HG02973 (cell line): ENCODE results near the gene PIK3C3.
"Not testable (repeated sequence)": the region's sequence is repeated elsewhere in the genome, so short reads cannot be mapped to it uniquely, and the experiment has no call there.

Experiments used
- ATAC-seq: cut with Tn5 transposase; IDR thresholded peaks from one replicate; pipeline ENCODE4 v1.9.1; 2021; ENCODE audit warnings: moderate library complexity; ENCODE audit not compliant: unreplicated experiment

PIK3C3 gene

DNA sequence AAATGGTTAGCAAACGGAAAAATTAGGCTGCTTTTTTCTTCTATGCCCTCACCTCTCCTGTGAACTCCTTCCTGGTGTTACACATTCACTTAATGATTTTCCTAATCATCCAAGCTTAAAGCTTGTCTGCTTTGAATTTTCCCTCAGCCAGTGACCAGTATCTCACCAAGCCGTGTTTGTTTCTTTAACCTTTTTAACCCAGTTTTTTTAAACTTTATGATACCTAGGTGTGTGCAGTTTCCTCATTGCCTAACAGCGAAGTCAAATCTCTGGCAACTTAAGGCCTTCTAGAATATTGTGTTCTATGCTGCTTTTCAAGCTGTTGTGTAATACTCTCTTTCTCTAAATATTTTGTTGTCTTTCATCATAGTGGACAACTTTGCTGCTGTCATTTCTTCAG, 113.0 kb downstream of the PIK3C3 start:
- ATAC-seq: no peak

DNA sequence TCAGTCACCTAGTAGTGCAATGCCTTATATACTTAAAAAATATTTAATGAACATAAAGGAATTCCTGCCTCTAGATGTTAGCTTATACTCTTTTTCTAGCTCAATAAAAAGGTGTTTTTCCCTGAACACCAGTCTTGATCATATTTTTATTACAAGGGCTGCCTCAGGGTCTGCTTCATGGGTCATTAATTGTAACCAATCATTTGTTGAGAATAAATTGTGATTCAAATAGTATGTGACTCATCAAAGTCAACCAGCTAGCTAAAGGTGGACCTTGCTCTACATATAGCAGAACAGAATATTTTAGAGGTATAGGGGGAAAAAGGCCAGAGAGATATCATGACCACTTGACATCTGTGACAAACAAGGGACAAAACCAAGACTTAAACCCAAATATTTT, 114.0 kb downstream of the PIK3C3 start:
- ATAC-seq: no peak

DNA sequence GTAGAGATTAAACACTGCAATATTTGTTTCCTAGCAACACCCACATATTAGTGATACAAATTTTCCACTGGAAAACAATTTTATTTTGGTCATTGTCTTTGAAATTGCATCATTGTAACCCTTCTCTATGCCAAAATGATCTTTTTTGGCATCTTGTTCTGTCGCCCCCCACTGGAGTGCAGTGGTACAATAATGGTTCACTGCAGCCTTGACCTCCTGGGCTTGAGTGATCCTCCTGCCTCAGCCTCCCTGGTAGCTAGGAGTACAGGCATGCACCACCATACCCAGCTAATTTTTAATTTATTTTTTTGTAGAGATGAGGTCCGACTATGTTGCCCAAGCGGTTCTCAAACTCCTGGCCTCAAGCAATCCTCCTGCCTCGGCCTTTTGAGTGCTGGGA, 117.4 kb downstream of the PIK3C3 start:
- ATAC-seq: no peak

DNA sequence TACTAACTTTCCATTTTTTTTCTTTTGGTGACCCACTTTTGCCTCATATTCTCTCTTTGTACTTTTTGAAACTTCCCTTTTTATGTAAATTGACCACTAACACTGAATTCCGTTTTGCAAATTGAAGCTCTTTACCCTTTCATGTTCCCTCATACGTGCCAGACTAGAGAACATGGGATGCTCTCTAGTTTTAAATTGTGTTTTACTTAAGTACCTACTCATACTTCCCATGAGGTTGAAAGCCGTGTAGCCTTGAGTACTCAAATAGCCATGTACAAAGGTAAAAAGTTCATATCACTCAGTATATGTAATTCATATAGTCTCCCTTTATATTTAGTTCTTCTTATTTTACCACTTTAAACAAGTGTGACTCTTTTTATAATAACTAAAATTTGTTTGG, 119.7 kb downstream of the PIK3C3 start:
- no peak for ATAC-seq

DNA sequence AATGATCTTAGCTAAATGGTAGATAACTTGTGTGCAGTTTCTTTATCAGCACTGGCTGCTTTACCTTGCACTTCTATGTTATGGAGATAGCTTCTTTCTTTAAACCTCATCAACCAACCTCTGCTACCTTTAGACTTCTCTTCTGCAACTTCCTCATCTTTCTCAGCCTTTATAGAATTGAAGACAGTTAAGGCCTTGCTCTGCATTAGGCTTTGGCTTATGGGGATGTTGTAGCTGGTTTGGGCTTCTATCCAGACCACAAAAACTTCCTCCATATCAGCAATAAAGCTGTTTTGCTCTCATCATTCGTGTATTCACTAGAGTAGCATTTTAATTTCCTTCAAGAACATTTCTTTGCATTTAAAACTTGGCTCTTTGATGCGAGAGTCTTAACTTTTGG, 123.7 kb downstream of the PIK3C3 start:
- ATAC-seq: no peak

DNA sequence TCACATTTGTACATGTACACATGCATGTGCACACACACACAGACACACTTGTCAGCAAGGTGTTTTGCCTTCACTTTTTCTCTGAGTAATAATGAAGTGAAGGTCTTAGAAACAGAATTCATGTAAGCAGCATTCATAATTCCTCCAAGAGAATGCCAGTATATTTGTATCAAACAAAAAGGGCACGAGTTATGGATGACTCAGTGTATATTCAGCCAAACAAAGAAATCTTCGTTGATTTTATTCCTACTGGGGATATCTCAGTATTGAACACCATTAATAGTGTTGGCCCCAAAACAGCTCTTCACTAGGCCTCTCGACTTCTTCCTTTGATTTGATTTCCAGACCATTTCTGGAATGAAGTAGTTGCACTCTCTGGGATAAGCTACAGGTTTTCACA, 125.3 kb downstream of the PIK3C3 start:
- no peak for ATAC-seq

DNA sequence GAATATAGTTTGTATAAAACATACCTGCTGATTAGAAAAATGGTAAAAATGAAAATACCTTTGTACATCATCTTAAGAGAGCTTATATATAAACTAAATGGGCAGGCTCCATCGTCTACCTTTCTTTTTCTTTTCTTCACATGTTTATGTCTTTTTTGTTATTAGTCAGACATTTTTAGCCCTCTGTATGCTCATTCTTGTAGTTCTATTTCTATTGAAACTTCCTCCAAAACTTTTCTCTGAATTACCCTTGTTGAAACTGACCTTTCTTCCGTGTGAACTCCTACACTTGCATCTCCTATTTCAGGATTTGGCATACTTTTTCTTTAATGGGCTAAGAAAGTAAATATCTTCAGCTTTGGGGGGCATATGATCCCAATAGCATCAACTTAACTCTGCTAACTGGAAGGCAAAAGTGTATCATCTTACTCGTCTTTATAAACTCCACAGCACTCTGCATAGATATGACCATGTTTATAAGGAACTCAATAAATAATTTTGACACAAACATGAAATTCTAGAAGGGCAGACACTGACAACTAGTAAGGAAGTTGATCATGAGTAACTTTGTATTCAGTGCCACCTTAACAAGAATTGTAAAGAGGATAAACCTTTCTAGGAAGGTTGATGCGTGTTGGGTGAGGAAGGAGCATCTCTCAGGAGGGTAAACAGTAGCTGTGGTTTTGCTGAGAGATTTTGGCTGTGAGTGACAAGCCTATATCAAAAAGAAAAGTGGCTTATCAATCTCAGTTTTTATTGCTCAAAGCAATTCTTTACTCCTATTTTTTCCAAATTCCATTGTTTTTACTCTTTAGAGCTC, 127.6 kb downstream of the PIK3C3 start:
- peak; percentile 68 for ATAC-seq

DNA sequence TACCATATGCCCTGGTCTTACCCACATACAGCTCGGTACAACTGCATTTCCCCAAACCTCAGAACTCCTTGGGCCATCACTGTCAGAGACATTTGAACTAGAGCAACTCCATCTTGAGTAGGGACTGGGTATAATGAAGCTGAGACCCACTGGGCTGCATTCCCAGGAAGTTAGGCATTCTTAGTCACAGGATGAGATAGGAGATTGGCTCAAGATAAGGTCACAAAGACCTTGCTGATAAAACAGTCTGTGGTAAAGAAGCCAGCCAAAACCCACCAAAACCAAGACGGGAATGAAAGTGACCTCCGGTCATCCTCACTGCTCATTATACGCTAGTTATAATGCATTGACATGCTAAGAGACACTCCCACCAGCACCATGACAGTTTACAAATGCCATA, 131.3 kb downstream of the PIK3C3 start:
- ATAC-seq: no peak

DNA sequence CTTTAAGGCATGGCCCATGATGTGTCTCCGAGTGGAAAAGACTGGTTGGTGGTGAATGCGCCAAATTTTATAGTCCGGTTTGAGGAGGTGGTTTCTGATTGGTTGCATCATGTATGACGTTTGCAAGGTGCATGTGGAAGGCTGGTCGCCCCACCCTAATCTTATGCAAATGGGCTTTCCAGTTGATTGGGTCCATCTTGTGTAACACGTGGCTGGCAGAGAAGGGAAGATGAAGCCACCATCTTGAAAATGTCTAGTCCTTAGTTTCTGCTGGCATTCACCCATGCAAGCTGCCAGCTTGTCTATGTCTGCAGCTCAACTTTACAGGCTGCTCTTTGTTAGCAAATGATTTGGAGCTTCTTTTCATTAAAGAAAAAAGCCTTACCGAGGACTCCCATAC, 132.2 kb downstream of the PIK3C3 start:
- no peak for ATAC-seq

DNA sequence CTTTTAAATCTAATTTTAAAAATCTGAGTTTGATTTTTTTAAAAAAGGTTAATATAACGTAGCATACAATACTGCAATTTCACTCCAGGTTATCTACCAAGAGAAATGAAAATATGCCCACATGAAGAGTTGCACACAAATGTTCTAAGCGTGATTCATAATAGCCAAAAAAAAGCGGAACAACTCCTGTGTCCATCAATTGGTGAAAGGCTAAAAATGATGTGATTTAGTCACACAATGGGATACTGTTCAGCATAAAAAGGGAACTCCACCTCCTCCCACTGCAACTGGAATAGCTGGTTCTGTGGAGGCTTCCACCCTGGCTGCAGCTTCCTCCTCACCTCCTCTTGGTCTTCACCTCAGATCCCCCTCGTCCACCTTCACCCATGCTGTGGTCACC, 132.8 kb downstream of the PIK3C3 start:
- no peak for ATAC-seq

DNA sequence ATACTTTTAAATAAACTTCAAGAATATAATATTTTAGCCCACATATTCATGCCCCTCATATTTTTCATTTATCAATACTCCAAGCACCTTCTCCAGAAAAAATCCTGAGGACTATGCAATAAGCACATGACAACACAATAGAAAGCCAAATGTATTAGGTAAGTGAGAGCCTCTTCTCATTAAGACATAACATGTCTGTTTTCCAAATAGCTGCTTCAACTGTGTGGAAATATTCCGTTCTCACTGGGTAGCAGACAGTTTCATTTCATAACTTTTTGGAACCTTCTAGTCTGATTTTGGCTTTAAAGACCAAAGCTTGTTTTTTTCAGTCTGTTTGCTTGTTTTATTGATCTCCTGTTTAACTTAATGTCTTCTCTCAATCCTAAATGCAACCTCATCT, 137.8 kb downstream of the PIK3C3 start:
- no peak for ATAC-seq

DNA sequence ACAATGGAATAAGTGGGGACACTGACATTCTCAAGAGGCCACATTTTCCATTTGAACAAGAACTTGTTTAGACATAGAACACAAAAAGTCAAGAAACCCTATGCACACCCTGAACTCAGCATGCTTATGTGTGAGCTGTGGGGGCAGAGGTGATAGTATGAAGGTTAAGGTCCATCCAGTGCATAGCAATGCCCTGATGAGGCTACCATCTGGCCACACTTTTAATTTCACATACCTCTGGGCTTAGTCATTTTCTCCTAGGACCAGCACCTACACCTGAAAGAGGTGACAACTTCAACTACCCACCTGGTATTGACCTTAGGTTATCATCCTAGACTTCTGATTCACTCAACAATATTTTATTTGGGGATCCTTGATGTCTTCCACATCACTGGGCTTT, 139.8 kb downstream of the PIK3C3 start:
- ATAC-seq: no peak

DNA sequence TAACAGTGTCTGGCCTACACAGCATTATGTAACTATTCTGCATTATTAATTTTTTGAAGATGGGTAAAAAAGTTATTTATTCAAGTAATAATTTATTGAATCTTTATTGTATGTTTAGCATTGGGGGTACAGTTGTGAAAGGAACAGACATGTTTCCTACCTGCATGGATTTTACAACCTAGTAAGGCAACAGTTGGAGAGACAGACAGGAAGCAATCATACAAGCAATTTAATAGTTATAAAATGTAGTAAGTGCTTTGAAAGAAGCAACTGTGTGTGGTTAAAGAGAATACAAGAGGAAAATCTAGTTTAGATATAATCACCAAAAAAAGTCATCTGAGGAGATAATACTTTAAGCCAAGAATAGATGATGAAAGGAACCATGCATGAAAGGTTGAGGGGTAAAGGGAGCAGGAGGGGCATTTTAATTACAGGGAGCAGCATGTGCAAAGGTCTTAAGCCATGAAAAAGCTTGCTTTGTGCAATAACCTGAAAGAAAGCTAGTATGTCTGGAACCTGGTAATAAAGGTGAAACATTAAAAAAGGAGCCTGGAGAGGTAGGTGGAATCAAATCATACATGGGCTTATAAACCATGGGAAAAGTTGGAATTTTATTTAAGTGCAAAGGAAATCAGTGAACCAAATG, 140.8 kb downstream of the PIK3C3 start:
- no peak for ATAC-seq

DNA sequence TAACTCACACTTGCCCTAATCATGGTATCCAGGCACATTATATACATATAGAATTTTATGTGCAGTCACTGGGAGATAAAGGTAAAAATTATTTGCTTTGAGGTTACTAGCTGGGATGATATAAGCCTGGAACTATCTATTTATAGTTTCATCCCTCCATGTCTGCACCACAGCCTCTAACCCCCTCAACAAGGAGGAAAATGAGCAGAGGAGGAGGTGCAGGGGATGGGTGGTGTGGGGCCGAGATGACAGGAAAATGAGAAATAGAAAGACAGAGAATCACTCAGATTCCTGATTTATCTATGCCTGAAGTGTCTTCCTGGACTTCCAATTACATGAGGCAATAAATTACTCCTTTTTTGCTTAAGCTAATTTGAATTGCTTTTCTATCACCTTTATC, 145.2 kb downstream of the PIK3C3 start:
- ATAC-seq: no peak

DNA sequence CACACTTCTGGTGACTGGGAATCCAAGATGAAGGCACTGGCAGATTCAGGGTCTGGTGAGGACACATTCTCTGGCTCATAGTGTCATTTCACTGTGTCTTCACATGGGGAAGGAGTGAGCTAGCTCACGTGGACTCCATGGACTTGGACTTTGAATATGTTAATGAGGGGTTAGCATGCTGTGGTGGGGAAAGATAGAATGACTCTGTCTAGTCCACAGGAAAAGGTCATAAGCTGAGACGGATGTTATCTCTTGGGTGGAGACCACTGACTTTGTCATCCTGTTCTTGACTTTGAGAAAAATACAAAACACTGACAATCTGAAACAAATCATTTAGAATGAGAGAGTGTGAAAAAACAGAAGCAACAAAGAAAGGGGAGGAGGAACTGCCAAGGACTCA, 145.9 kb downstream of the PIK3C3 start:
- no peak for ATAC-seq

DNA sequence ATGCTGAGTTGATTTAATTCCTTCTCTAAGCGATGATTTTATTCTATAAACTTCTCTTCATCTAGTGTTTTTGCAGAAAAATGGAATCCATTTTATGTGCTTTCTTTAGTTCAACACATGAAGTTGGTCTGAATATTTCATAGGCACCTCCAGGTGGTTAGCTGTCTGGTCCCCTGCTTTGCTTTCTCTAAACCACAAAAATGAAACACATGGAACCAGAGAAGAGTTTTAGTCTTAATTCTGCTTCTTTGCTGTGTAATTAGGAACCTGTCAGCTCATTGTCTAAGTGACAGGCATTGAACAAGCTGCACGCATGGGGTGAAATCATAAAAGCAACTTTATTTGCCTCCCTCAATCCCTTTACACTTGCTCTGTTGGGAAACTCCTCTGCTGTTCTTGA, 150.4 kb downstream of the PIK3C3 start:
- ATAC-seq: no peak

DNA sequence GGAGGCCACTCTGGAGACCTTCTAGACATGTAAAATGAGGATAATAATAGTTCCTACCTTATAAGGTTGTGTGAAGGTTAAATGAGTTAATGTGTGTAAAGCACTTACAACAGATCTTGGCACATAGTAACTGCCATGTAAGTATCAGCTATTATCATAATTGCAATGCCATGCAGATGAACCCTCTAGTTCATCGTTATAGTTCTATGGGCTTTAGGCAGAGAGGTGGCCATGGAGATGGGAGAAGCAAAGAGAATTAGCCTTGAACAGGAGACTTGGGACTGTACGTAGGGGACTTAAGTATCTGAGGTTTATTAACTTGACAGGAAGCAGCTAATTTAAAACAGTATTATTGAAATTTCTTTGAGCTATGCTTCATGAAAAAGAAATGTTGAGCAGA, 151.8 kb downstream of the PIK3C3 start:
- no peak for ATAC-seq

DNA sequence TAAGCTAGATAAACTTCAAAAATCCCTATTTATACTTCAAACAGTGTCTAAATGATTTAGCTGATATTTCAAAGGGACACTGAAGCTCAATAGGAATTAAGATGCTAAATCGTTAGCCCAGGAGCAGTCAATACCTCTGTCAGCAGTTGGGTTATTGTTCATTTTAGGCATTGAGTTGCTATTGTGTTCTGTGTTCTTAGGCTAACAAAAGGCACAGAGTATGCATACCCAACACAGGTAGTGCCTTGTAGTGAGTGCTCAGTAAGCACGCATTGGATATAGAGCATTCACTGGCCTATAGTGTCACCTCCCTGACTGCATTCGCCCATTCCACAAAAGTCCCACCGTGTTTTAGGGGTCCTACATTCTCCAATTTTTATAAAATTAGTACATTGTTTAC, 152.3 kb downstream of the PIK3C3 start:
- no peak for ATAC-seq

DNA sequence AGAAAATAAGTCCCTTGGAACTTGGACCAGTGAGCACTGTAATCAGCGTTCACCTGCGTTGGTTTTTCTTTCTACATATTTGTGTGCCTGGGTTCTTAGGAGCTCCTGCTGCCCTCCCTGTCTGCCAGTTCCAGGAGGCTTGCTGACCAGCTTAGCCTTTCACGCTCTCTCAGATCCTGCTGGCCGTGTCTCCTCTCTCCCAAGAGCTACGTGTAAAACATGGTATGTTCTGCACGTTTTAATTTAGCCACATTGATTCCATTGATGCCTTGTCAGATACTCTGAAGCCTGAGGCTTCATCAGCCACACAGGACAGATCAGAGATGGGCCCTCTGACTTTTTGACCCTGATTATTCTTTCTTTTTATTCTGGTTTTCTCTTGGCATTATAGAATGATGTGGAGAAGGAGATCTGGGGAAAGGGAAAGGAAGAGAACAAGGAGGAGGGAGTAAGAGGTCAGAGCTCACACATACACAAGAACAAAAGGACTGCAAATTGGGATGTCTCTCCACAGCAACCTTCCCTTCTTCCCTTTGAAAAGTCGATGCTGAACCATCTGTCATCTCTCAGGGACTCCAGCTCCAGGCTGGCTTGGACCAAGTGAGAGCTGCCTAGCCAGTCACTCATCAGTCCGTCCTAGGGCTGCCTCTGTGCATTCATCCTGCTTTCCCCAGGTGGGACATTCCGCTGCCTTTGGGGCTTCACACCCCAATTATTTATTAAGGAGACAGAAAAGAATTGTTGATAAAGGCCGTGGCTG, 152.8 kb downstream of the PIK3C3 start:
- ATAC-seq: no peak

DNA sequence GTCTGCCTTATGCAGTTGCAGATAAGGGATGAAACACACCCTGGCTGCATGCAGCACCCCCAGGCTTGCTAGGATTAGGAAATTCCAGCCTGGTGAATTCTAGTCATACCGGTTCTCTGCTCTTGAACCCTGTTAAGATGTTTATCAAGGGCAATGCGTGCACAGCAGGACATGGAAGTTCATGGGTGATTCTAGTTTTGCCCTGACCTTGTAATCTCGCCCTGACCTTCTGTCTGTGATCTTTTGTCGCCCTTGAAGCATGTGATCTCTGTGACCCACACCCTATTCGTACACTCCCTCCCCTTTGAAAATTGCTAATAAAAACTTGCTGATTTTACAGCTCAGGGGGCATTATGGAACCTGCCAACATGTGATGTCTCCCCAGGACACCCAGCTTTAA, 157.1 kb downstream of the PIK3C3 start:
- not testable (repeated sequence) for ATAC-seq

DNA sequence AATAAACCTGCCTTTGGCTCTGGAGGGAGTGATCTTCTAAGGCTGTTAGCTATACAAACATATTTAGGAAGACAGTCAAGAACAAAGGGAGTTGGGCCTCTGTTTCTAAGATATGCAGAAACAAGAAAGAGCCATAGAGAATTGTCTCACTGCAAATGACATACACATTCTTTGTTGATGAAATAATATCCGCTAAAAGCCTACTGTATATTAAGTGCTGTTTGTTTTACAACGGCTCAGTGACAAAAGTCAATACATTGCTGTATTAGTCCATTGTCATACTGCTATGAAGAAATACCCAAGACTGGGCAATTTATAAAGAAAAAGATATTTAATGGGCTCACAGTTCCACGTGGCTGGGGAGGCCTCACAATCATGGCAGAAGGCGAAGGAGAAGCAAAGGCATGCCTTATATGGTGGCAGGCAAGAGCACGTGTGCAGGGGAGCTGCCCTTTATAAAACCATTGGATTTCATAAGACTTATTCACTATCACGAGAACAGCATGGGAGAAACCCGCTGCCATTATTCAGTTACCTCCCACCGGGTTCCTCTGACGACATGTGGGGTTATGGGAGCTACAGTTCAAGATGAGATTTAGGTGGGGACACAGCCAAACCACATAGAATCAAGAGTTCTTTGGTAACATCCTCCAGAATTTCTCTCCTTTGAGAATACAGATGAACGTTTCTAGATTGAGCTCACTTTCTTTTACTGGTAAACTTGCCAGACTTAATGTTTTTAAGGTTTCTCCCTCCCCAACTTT, 157.8 kb downstream of the PIK3C3 start:
- ATAC-seq: no peak
